Common myeloid progenitor, CD34-positive (primary cell): ENCODE data around the gene DCBLD2.

Experiments used
- CTCF ChIA-PET: fragments of 350-600 bp; sonication (Branson Sonifier 250); formaldehyde crosslinking; loops from one replicate; lab custom pipeline; 2021; ENCODE audit warnings: antibody characterized with exemption; lab: Charles Lee
- POLR2A ChIA-PET: fragments of 350-600 bp; sonication (Branson Sonifier 250); formaldehyde crosslinking; loops from one replicate; lab custom pipeline; 2021; ENCODE audit warnings: antibody characterized with exemption; lab: Charles Lee
- DNase-seq, 3 donors: peaks; one replicate each; pipeline versions ENCODE4 v3.0.0 to v3.0.0-alpha.2; 2013
- H3K27ac ChIP-seq, 2 experiments: 1 replicate in 1 of 2; 2 replicates in 1 of 2; pipeline ENCODE4 v1.7.0; 2013; ENCODE audit warnings: inconsistent platforms in 2 of 2, low read length in 2 of 2, mild to moderate bottlenecking in 2 of 2, low read depth in 1 of 2, moderate library complexity in 1 of 2; ENCODE audit not compliant: severe bottlenecking in 2 of 2, insufficient read depth in 1 of 2, poor library complexity in 1 of 2
- H3K27me3 ChIP-seq, 5 experiments: replicated peaks in 2 of 5; 1 replicate in 3 of 5; 2 replicates in 2 of 5; pipeline versions ENCODE4 v1.6.1 to v1.7.0; 2013; ENCODE audit warnings: low read length in 4 of 5, mild to moderate bottlenecking in 2 of 5, moderate library complexity in 2 of 5, inconsistent platforms in 1 of 5; ENCODE audit not compliant: insufficient read depth in 5 of 5, control insufficient read depth in 4 of 5
- H3K36me3 ChIP-seq, 4 experiments: 1 replicate in 2 of 4; 2 replicates in 2 of 4; pipeline versions ENCODE4 v1.6.1 to v1.7.0; 2013; ENCODE audit warnings: low read length in 3 of 4, control low read depth in 1 of 4, mild to moderate bottlenecking in 1 of 4; ENCODE audit not compliant: control insufficient read depth in 4 of 4, insufficient read depth in 4 of 4
- H3K4me1 ChIP-seq, 4 experiments: 1 replicate in 3 of 4; 2 replicates in 1 of 4; pipeline versions ENCODE4 v1.6.1 to v1.7.1; 2013; ENCODE audit warnings: low read length in 3 of 4, mild to moderate bottlenecking in 3 of 4, control low read depth in 1 of 4, inconsistent platforms in 1 of 4, moderate library complexity in 1 of 4; ENCODE audit not compliant: control insufficient read depth in 4 of 4, insufficient read depth in 4 of 4; ENCODE audit errors: control extremely low read depth in 1 of 4
- H3K4me3 ChIP-seq, 7 experiments: 1 replicate in 4 of 7; 2 replicates in 3 of 7; pipeline versions ENCODE4 v1.5.1 to v1.7.0; 2013; ENCODE audit warnings: mild to moderate bottlenecking in 7 of 7, low read length in 6 of 7, moderate library complexity in 6 of 7, inconsistent platforms in 2 of 7, low read depth in 2 of 7, control low read depth in 1 of 7; ENCODE audit not compliant: insufficient read depth in 4 of 7, control insufficient read depth in 1 of 7; ENCODE audit errors: extremely low read depth in 1 of 7
- H3K9me3 ChIP-seq, 5 experiments: 1 replicate in 4 of 5; 2 replicates in 1 of 5; pipeline versions ENCODE4 v1.6.1 to v1.7.1; 2013; ENCODE audit warnings: low read length in 4 of 5, mild to moderate bottlenecking in 2 of 5, inconsistent platforms in 1 of 5, low read depth in 1 of 5, moderate library complexity in 1 of 5; ENCODE audit not compliant: control insufficient read depth in 4 of 5, insufficient read depth in 2 of 5; ENCODE audit errors: control extremely low read depth in 1 of 5
- WGBS: methylation state at CpG from one replicate; pipeline ENCODE4 v1.1.5; 2013; ENCODE audit not compliant: insufficient coverage; 5-methylcytosine and 5-hydroxymethylcytosine counted together

Gene DCBLD2

DNA sequence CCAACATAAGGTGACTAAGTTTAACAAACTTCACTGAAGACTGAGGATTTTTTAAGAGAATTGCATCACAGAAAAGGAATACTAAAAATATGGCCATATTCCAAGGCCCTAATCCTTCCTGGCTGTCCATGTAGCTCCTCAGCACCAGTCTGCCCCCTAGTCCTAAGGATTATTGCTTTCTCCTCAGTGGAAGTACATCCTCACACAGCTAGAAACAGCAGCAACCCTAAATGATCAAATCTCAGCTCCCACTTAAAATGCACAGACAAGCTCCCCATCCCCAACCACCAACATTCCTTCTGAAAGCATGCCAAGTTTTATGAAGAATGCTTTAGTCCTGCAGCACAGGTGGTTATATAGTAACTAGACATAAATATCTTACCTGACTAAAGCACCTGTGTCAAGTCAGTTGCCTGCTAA is 123.7 kb downstream of the DCBLD2 start:
- CTCF ChIA-PET = interaction anchor here (1.2 to 2.7 kb wide), 6 partner anchors 10 to 179 kb away, joined by 3 to 8 read pairs (median 4); no protein-coding TSS in a partner anchor
- no peak for DNase-seq

DNA sequence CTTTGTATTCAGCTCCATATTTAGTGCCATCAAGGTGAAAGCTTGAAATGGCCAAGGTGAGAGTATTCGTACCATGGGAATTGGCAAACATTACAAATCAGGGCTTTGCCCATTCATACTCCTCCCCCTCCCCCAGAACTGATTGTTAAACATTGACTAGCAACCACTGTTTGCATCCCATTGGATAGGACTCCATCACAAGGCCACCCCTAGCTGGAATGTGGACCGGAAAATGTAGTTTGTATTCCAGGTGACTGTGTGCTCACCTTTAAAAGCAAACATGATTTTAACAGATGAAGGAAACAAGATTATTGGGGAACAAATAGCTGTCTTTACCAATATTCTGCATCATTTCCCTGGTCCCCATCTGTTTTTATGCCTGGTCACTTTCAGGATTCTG is 124.2 kb downstream of the DCBLD2 start:
- CTCF ChIA-PET = interaction anchor here (1.2 to 2.7 kb wide), 5 partner anchors 11 to 178 kb away, joined by 3 to 8 read pairs (median 4); no protein-coding TSS in a partner anchor
- no CpG with 5 or more reads among the region's 2 CpGs for WGBS
- Histone ChIP-seq H3K9me3 (no peaks in the 10 kb centered on the region), H3K4me3 (no peak overlapping the region), H3K4me1 (peaks cover 9 to 30% (median 21%) of the 10 kb centered on the region in 4 experiments), H3K36me3 (peaks cover 0 to 74% (median 7%) of the 10 kb centered on the region in 4 experiments), H3K27ac (no peak overlapping the region), H3K27me3 (no peaks in the 10 kb centered on the region)
- DNase-seq = no peak
- POLR2A ChIA-PET = no interaction called here

More for the DNA sequence above, 123.7 kb downstream of the DCBLD2 start:
- Histone ChIP-seq H3K4me1 (peaks cover 9 to 30% (median 21%) of the 10 kb centered on the region in 4 experiments), H3K9me3 (no peaks in the 10 kb centered on the region), H3K27me3 (no peaks in the 10 kb centered on the region), H3K27ac (no peak overlapping the region), H3K4me3 (no peak overlapping the region), H3K36me3 (peaks cover 0 to 76% (median 9%) of the 10 kb centered on the region in 4 experiments)
- POLR2A ChIA-PET = no interaction called here

DNA sequence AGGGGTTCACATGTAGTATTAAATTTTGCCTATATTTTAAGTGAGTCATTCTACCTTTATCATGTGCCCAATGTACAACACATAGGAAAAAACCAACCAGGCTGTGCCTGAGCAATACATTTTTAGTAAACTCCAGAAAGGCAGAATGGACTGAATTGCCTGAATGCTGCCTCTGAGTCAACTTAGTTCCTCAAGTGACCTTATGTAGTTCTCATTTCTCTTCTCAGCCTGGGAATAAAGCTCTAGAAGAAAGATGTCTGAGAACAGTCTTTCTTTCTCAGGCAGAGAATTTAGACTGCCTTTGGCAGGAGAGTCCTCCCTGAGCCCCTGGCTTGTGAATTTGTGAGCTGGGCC is 125.4 kb downstream of the DCBLD2 start:
- POLR2A ChIA-PET = no interaction called here
- H3K9me3 ChIP-seq = no peaks in the 10 kb centered on the region
- no peak for DNase-seq
- H3K36me3 ChIP-seq = peaks cover 0 to 64% (median 7%) of the 10 kb centered on the region in 4 experiments
- CTCF ChIA-PET = interaction anchor here (0.9 to 2.7 kb wide), 2 partner anchors 12 to 35 kb away, joined by 4 to 8 read pairs; no protein-coding TSS in a partner anchor
- H3K4me3 ChIP-seq = no peak overlapping the region
- peaks cover 9 to 30% (median 22%) of the 10 kb centered on the region in 4 experiments for H3K4me1 ChIP-seq
- H3K27me3 ChIP-seq = no peaks in the 10 kb centered on the region
- no peak overlapping the region for H3K27ac ChIP-seq

DNA sequence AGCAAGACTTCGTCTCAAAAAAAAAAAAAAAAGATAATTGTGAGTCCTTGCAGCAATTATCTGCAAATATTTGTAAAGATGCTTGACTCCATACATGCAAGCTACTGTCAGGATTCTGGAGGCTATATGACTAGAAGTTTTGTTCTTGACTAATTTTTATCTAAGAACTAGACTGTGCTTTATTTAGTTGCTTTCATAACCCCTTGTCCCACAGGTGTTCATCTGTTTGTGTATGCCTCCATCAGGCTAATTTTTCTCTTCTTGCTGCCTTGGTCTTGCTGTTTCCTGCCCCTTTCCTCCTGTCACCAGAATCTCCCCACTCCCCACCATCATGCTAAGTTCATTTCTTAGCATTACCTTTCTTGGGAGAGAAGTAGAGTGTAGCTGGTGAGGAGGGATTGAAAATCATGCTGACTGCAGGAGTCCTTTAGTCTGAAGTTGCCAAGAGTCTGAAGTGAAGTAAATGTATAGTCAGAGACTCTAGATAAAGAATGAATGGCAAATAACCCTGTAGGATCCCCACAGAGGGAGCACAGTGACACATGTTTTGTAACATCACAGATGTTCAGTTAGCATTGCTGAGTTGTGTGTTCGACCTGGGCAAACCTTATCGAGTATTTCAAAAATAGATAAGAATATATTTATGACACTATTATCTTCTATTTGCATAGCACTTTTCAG is 125.9 kb downstream of the DCBLD2 start:
- CTCF ChIA-PET = interaction anchor here (0.9 to 2.7 kb wide), 2 partner anchors 11 to 35 kb away, joined by 4 to 8 read pairs; no protein-coding TSS in a partner anchor
- Histone ChIP-seq H3K4me3 (no peak overlapping the region), H3K4me1 (peaks cover 9 to 32% (median 25%) of the 10 kb centered on the region in 4 experiments), H3K27me3 (no peaks in the 10 kb centered on the region), H3K9me3 (no peaks in the 10 kb centered on the region), H3K27ac (no peak overlapping the region), H3K36me3 (peaks cover 0 to 64% (median 7%) of the 10 kb centered on the region in 4 experiments)
- DNase-seq = no peak
- WGBS = no CpG with 5 or more reads among the region's 3 CpGs
- POLR2A ChIA-PET = no interaction called here

DNA sequence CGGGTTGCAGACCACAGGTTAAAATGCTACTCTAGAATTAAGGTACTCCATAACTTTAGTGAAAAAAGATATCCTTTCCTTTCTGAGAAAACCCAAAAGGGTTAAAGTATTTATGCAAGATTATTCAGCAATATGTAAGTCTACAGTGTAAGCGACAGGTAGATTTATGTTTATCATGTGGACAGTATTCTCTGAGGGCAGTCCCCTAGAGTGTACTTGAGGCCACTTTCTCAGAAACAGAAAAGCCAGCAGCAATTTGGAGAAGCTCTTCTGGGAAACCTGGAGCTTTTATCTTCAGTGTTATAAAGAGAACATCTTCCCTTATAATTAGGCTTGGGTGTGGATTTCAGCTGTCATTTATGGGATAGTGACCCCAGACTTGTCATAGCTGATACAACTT is 129.5 kb downstream of the DCBLD2 start:
- Histone ChIP-seq H3K4me3 (no peak overlapping the region), H3K36me3 (peaks cover 0 to 51% (median 6%) of the 10 kb centered on the region in 4 experiments), H3K27ac (no peak overlapping the region), H3K27me3 (no peaks in the 10 kb centered on the region), H3K9me3 (no peaks in the 10 kb centered on the region), H3K4me1 (peaks cover 0 to 15% (median 9%) of the 10 kb centered on the region in 4 experiments)
- WGBS = 100% methylated on average over 2 of the region's 2 CpGs
- ChIA-PET POLR2A (no interaction called here), CTCF (interaction anchor here (0.7 to 0.9 kb wide), 2 partner anchors 8 to 12 kb away, joined by 3 read pairs; no protein-coding TSS in a partner anchor)
- no peak for DNase-seq

DNA sequence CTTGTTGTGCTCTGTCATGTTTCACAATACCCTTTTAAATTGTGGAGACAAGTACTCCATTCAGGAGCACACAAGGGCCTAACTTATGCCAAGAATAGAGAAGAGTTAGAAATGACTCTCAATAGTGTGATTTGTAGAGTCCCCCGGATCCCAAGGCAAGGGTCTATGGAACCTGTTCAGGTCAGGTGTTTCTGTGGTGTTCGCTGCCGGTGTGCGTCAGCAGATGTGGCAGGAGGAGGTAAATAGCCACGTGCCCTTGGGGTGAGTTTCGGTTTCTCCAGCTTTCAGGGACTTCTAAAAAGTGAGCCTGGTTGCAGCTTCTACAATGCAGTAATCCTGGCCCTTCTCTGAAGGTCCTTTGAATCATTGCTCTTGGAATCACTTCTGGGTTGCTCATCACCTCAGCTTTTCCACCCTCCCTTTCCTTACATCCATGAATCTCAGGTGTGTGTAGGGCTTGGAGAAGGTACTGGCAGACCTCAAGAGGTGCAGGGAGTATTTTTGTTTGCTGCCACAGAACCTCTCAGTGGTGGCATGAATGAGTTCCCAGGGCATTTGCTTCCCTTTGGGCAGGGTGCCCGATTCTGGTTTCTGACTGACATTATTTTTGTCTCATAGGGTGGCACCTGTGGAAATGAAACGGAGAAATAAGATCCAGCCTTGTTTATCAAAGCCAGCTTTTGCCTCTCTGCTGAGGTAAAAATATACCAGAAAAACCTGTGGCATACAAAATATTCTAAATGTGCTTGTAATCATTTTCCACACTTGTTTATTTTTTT is 131.0 kb downstream of the DCBLD2 start:
- WGBS = 87% methylated on average over 6 of the region's 8 CpGs
- Histone ChIP-seq H3K4me1 (peaks cover 7 to 23% (median 15%) of the 10 kb centered on the region in 4 experiments), H3K27me3 (no peaks in the 10 kb centered on the region), H3K27ac (no peak overlapping the region), H3K36me3 (peaks cover 0 to 42% (median 2%) of the 10 kb centered on the region in 4 experiments), H3K4me3 (peak overlapping the region in 1 of 7 experiments; percentile 12), H3K9me3 (no peaks in the 10 kb centered on the region)
- POLR2A ChIA-PET = no interaction called here
- DNase-seq = peak in 2 of 3 donors; percentile 23 to 49
- CTCF ChIA-PET = interaction anchor here (1.2 kb wide), 1 partner anchor 38 kb away, joined by 3 read pairs; no protein-coding TSS in a partner anchor
